GM19043 (cell line): ENCODE measurements around the gene NUAK1.

Experiments used
- ATAC-seq: cut with Tn5 transposase; IDR thresholded peaks from one replicate; pipeline ENCODE4 v1.9.1; 2021; ENCODE audit warnings: low read depth; ENCODE audit not compliant: unreplicated experiment

Gene NUAK1

GRCh38 chr12:106113042-106113441, 25.7 kb downstream of the NUAK1 start:
- no peak for ATAC-seq

DNA sequence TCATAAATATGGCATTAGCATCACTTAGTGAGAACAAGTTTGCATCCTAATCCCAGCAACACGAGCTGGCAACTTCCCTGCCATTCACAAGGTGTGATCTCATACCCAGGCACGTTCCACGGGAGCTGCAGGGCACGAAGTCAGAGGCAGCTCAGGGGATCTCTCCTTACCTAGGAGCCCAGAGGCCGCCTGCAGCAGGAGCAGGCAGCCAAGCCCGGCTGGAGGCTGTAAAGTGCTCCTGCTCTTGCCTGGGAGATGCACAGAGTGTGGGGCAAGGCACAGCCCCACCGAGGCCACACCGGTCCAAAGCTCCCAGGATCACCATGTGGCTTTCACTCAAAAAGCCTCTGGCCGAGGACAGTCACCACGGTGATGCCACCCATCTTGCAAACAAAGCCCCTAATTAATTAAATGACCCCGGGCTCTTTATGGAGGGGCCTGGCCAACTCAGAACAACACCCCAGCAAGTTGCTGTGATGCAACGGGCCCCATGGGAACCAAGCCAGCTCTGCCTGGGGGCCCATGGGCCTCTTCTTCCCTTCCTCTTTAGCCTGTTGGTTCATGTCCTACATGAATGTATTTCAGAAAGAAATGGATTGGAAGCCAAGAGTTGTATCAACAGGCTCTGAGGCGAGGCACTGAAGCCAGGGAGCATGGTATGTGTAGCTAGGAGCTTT, 26.5 kb downstream of the NUAK1 start:
- no peak for ATAC-seq

DNA sequence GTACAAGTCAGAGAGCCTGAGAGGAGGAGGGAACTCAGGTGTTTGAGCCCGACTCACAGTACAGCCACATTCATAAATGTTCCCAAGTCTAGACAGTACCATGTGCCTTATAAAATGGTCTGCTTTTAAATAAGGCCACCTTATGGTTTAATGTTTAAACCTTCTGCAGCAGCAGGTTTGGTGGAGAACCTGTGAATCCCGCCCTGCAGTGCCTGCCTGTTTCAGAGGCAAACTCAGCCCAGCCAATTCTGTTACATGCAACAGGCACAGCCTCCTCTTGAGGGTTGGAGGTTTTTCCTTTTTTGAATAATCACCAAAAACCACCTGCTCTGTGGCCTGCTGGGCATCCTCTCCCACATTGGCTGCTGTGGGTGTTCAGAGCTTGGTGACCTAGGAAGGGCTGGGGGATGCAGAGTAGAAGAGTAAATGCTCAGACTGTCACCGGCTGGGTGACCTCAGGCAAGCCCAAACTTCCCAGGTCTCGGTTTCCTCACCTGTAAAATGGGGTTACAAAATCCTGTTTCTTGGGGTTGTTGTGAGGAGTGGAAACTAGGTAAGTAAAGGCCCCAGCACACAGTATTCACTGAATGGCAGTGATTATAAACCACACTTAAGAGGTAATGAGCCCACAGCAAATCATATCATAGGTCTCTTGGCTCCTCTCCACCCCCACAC, 28.0 kb downstream of the NUAK1 start:
- no peak for ATAC-seq

GRCh38 chr12:106109168-106109910, 29.4 kb downstream of the NUAK1 start:
- no peak for ATAC-seq

- ATAC-seq, result no peak
These were observed 30.4 kb downstream of the NUAK1 start for GRCh38 chr12:106108185-106108835.

DNA sequence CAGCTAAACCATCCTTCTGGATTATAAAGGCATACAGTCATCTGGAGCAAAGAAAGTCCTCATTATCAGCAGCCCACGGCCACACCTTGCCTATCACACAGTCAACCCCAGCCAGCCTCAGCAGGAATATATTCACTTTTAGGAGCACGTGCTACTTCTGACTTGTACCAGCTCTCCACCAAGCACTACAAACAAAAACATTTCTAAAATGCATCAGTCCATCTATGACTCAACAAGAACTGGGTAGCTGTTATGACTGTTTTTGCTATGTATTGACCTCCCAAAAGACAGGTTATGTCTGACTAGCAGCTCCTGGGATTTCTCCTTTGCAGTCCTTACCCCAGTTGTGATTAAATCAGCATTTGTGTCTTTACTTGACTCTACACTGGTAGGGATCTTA, 31.2 kb downstream of the NUAK1 start:
- ATAC-seq, result no peak

- no peak for ATAC-seq
These were observed 31.9 kb downstream of the NUAK1 start for GRCh38 chr12:106106892-106107291.

DNA sequence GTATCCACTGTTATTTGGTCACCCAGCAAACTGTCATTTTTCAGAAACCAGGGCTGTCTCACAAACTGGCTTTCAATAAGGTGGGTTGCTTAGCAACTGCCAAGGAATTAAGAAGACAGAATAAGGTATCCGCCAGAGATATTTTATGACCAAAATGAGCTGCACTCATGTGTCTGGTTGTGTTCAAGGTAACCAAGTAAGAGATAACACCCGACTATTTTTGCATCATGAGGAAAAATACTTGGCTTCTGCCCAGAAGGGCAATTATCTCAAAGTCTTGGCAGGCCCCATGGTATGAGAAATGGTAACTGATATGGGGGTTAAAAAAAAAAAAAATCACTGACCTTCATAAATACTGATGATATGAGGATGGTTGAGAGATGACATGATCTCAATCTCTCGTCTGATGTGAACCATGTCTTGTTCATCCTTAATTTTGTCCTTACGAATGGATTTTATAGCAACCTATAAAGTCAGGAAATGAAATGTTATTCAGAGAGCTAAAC, 32.6 kb downstream of the NUAK1 start:
- ATAC-seq, result no peak

GRCh38 chr12:106101803-106102202, 37.0 kb downstream of the NUAK1 start:
- no peak for ATAC-seq

- ATAC-seq, result no peak
These were observed 40.0 kb downstream of the NUAK1 start for GRCh38 chr12:106098691-106099200.

DNA sequence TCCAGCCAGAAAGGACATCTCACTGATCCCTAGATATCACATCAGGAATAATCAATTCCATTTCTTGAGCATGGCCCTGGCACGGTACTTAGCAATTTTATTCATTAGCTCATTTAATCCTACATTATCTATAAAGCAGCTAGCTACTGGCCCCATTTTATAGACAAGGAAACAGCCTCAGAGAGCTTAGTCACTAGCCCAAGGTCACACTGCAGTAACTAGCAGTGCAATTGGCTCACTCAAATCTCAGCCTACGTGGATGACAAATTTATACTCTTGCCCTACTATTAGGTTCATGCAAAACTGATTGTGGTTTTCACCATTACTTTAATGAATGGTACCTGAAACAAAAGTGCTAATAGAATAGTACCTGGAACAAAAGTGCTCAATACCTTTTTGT, 41.7 kb downstream of the NUAK1 start:
- ATAC-seq, result no peak

- no peak for ATAC-seq
These were observed 42.4 kb downstream of the NUAK1 start for GRCh38 chr12:106096376-106096775.

DNA sequence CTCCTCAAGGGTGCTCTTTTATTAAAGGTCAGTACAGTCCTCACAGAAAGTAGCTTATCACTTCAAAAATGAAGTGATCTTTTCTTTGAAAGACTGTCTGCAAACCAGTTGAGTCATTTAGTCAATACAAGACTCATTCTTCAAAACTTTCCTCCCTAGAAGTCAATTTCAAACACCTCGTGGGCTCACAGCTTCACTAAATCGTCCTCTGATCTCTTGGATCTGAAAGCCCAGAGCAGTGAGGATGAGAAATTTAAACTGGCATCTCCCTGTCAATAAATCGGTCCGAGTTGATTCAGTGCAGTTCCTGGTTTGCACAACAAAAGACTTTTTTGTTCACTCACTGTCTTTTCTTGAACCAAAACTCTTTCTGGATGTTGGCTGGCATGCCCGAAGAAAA, 44.5 kb downstream of the NUAK1 start:
- no peak for ATAC-seq

GRCh38 chr12:106093246-106093645, 45.5 kb downstream of the NUAK1 start:
- ATAC-seq, result no peak

DNA sequence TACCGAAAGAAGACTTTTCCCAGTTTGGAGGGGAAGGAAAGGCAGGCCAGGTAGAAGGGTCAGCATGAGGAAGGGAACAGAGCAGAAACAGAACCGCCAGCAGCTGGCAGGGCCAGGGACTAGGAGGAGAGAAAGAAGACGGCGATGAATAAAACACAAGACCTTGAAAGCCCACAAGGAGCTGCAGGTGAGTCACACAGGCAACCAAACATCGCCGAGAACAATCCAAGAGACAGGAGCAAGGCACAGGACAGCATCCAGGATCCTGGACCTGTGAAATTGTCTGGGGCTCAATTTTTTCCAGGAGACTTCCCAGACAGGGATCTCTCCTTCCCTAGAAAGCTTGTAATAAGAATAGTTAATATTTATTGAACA, 47.3 kb downstream of the NUAK1 start:
- no peak for ATAC-seq

- no peak for ATAC-seq
These were observed 47.9 kb downstream of the NUAK1 start for GRCh38 chr12:106090591-106091445.

GRCh38 chr12:106089935-106090334, 48.8 kb downstream of the NUAK1 start:
- no peak for ATAC-seq

- no peak for ATAC-seq
These were observed 49.8 kb downstream of the NUAK1 start for GRCh38 chr12:106088811-106089485.

GRCh38 chr12:106088246-106088808, 50.4 kb downstream of the NUAK1 start:
- ATAC-seq, result no peak
